GM23338 (cell line): ENCODE measurements around the gene HSDL1.

ENCODE experiments used
- EZH2phosphoT487 ChIP-seq: fragments of 200-600 bp; sonication (generic); IDR thresholded peaks from one replicate; pipeline ENCODE4 v1.8.1; 2018; ENCODE audit warnings: antibody characterized with exemption; ENCODE audit not compliant: unreplicated experiment
- TF ChIP-seq, protein P1 (sequence below), 2 experiments: fragments of 200-600 bp in 1 of 2; sonication (generic) in 1 of 2; conservative IDR thresholded peaks; 2 replicates each; pipeline versions ENCODE4 v1.5.1 to v1.6.1; 2016 to 2017; ENCODE audit warnings: antibody characterized with exemption in 2 of 2, low read depth in 2 of 2, mild to moderate bottlenecking in 2 of 2, moderate library complexity in 1 of 2

DNA sequence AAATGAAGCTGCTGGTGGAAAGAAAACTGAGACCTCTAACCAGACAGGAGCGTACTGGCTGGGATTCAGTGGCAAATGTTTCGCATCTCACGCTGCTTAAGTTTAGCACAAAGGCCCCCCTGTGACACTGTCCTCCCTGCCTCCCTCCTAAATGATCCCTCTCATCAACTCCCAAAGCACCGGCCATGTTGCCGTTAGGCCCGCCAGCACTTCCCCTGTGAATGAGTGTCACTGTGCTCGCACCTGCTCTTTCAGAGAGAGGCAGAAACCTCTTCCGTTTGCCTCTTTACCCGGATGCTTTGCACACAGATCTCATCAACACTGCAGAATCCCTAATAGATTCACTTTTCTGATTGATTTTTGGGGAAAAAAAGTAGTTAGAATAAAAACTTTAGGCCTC is 54.8 kb downstream of the HSDL1 start:
- TF ChIP-seq, protein P1, sequence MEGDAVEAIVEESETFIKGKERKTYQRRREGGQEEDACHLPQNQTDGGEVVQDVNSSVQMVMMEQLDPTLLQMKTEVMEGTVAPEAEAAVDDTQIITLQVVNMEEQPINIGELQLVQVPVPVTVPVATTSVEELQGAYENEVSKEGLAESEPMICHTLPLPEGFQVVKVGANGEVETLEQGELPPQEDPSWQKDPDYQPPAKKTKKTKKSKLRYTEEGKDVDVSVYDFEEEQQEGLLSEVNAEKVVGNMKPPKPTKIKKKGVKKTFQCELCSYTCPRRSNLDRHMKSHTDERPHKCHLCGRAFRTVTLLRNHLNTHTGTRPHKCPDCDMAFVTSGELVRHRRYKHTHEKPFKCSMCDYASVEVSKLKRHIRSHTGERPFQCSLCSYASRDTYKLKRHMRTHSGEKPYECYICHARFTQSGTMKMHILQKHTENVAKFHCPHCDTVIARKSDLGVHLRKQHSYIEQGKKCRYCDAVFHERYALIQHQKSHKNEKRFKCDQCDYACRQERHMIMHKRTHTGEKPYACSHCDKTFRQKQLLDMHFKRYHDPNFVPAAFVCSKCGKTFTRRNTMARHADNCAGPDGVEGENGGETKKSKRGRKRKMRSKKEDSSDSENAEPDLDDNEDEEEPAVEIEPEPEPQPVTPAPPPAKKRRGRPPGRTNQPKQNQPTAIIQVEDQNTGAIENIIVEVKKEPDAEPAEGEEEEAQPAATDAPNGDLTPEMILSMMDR (conservative IDR thresholded peaks at IDR 0.05; ENCODE audit: low read depth in 2 of 2), result no peak
- no peak for TF ChIP-seq EZH2phosphoT487
